Fibroblast of lung (primary cell): ENCODE data around the gene MCF2L2.

Experiments used
- EZH2 ChIP-seq: IDR thresholded peaks from 2 replicates; pipeline ENCODE4 v1.5.1; 2012; ENCODE audit warnings: low read length, control low read depth, mild to moderate bottlenecking; ENCODE audit errors: missing control alignments
- TF ChIP-seq, protein P1 (sequence below), 2 donors: IDR thresholded peaks in 1 of 2; conservative IDR thresholded peaks in 1 of 2; 1 replicate in 1 of 2; 2 replicates in 1 of 2; pipeline ENCODE4 v1.5.1; 2011 to 2012; ENCODE audit warnings: low read length in 2 of 2, control low read depth in 1 of 2, inconsistent platforms in 1 of 2, low read depth in 1 of 2, mild to moderate bottlenecking in 1 of 2

DNA sequence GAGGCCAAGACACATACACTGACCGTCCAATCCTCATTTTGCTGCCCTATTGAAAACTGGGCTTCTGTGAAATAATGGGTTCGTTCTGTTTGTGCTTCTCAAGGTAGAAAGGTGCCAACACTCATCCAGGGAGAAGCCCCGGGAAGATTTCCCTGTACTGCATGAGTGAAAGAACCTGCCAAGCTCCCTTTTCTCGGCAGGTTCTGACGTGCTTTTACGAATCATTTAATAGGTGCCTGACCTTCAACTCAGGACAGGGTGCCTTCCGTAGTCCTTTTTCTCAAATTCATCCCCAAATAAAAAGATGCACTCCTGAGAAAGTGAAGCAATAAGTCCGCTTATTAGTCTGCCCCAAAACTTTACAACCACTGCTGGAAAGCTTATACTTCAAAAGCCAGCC is 111.1 kb downstream of the MCF2L2 start:
- no peak for TF ChIP-seq EZH2
- TF ChIP-seq, protein P1, sequence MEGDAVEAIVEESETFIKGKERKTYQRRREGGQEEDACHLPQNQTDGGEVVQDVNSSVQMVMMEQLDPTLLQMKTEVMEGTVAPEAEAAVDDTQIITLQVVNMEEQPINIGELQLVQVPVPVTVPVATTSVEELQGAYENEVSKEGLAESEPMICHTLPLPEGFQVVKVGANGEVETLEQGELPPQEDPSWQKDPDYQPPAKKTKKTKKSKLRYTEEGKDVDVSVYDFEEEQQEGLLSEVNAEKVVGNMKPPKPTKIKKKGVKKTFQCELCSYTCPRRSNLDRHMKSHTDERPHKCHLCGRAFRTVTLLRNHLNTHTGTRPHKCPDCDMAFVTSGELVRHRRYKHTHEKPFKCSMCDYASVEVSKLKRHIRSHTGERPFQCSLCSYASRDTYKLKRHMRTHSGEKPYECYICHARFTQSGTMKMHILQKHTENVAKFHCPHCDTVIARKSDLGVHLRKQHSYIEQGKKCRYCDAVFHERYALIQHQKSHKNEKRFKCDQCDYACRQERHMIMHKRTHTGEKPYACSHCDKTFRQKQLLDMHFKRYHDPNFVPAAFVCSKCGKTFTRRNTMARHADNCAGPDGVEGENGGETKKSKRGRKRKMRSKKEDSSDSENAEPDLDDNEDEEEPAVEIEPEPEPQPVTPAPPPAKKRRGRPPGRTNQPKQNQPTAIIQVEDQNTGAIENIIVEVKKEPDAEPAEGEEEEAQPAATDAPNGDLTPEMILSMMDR (conservative IDR thresholded peaks at IDR 0.05 in 1 of 2, IDR thresholded peaks at IDR 0.05 in 1 of 2; ENCODE audit: low read depth in 1 of 2, low read length in 2 of 2): no peak
